Suppressor macrophage treated with lipopolysaccharide for 4 hours (primary cell): ENCODE results near the gene DBX2.
"Not testable (repeated sequence)": the region's sequence is repeated elsewhere in the genome, so short reads cannot be mapped to it uniquely, and the experiment has no call there.

Source experiments
- DNase-seq: peaks from one replicate; pipeline ENCODE4 v3.0.0-alpha.2; 2020

The DBX2 gene

DNA sequence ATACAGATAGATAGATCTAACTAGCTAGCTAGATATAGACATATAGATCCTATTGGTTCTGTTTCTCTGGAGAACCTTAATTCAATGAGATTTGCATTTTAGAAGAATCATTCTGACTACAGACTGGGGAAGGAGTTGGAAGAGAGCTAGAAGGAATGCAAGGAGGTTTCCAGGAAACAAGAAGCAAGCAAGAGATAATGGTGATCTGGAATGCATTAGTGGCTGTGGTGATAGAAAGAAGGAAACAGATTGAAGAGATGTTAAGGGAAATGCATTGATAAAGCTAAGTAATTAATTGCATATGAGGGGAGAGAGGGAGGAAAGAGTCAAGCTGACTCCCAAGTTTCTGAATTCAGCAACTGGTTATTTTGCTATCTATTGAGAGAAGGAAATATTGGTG, 42.7 kb downstream of the DBX2 start:
- no peak for DNase-seq

DNA sequence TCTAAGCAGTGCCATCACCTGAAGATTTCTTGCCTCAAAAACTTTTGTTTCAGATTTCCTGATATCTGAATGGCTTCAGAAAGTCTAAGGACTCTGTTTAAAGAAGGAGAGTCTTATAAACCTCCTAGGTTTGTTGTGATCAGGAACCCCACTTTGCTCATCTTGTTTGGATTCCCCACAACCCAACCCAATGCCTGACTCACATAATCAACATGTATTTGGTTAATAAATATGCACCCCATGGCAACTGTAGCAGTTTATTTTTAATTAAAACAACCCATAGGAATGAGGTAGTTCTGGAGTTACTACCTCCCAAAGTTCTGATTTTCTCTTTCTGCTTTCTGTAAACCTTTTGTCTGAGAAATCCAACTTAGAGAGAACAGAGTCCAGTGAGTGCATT, 51.5 kb downstream of the DBX2 start:
- no peak for DNase-seq

DNA sequence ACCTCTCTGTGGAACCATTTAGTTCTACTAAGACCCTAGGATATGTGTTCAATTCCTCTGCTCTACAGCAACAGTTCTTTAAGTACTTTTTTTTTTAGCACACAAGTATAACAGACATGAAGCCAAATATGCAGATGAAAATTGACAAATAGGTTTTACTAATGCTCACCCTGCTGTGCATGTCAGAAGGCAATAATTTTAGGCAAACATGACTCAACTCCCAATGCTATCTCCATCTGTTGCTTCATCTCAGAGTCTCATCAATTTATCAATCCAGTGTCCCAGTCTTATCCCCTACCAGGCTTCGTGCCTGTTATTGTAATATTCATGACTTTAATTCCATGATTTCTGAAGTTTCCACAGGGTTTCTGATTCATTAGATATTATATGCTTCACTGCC, 57.7 kb downstream of the DBX2 start:
- DNase-seq = no peak

DNA sequence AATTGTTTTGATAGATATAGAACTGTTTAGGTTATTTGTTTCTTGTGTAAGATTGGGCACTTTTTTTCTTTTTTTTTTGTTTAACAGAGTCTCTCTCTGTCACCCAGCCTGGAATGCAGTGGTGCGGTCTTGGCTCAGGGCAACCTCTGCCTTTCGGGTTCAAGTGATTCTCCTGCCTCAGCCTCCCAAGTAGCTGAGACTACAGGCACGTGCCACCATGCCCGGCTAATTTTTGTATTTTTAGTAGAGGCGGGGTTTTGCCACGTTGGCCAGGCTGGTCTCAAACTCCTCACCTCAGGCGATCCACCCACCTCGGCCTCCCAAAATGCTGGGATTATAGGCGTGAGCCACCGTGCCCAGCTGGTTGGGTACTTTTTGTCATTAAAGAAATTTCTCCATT, 66.0 kb downstream of the DBX2 start:
- DNase-seq = not testable (repeated sequence)

DNA sequence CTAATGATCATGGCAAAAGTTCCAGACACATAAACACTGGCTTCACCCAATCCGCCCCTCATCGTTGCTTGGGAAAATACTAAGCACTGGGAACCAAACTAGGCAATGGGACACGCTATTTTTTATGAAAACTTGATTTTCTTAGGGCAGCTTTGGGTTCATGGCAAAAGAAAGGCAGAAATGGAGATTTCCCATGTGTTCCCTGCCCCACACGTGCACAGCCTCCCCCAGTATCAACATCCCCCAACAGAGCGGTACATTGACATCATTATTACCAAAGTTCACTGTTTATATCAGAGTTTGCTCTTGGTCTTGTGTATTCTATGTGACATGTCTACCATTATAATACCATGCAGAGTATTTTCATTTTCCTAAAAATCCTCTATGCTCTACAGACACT, 71.0 kb downstream of the DBX2 start:
- no peak for DNase-seq

DNA sequence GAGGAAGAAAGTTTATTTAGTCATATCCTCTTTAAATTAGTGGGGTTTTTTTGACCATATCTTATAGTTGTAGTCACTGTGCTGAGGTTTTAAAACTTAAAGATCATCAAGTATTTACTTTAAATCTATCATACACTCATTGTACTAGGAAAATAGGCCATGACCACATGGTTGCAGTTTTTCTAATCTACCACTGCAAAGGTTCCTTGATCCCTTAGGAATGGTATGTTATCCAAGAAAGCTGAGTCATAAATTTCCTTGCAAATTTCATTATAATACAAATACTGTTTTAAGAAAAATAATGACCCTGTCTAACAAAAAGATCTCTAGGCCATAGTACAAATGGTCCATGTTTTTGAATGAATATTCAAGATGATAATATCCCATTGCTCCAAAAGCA, 74.7 kb downstream of the DBX2 start:
- DNase-seq = no peak

DNA sequence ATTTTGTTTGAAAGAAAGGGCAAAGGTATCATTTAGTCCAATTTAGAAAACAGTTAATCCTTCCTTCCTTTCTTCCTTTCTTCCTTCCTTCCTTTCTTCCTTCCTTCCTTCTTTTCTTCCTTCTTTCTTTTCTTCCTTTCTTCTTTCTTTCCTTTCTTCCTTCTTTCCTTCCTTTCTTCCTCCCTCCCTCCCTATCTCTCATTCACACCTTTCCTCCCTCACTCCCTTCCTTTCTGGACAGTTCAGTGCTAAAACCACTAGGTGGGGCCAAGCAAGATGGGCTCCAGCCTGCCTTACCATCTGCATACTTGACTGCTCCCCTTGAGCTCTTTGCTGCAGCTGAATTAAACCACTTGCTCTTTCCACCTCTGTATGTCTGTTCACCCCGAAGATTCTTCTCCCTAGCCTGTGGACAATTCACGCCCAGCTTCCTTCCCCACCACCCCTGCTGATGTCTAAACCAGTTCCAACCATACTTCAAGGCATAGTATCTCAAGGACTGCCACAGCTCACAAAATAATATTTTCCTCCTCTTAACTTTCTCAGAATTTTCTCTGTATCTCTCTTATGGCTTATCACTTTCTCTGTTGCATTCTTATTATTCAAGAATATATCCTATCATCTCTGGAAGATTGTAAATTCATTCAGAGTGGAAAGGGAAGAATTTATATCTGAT, 78.0 kb downstream of the DBX2 start:
- no peak for DNase-seq

DNA sequence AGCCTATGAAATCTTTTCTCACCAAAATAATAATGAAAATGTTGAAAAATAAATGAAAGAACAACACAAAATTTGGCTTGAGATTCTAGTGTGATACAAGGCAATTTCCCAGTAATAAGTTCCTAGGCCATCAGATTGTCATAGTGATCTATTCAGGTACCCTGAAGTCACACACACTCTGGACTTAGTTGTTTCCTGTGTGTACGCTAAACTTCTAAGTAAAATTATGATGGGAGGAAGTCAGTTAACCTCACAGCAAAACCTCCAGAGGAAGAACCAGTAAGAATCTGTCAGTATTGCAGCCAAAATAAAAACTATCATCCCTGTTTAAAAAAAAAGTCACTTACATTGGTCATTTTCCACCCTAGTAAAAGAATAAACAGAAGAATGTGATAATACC, 81.9 kb downstream of the DBX2 start:
- no peak for DNase-seq
